ENCODE results near the gene KCNE2.
"Not testable (repeated sequence)": the region's sequence is repeated elsewhere in the genome, so short reads cannot be mapped to it uniquely, and the experiment has no call there.

KCNE2 gene

DNA sequence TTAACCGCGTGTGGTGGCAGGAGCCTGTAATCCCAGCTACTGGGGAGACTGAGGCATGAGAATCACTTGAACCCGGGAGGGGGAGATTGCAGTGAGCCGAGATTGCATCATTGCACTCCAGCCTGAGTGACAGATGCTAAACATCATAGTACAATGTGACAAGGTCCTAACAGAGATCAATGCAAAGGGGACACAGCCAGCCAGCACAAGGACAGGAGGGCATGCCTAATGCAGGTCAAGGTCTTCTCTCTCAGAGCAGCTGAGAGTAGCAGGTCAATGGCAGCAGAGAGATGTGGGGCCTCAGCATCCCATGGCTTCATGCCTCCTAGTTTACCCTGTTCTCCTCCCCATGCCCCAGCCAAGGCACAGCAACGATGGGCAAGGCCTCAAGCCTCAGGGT lies 8.5 kb downstream of the KCNE2 start:
- H3K4me3 ChIP-seq (replicated peaks; ENCODE audit: low read depth, low read length): no peak overlapping the region
- no peak for DNase-seq (ENCODE audit: low read depth)
- TF ChIP-seq, protein P1, sequence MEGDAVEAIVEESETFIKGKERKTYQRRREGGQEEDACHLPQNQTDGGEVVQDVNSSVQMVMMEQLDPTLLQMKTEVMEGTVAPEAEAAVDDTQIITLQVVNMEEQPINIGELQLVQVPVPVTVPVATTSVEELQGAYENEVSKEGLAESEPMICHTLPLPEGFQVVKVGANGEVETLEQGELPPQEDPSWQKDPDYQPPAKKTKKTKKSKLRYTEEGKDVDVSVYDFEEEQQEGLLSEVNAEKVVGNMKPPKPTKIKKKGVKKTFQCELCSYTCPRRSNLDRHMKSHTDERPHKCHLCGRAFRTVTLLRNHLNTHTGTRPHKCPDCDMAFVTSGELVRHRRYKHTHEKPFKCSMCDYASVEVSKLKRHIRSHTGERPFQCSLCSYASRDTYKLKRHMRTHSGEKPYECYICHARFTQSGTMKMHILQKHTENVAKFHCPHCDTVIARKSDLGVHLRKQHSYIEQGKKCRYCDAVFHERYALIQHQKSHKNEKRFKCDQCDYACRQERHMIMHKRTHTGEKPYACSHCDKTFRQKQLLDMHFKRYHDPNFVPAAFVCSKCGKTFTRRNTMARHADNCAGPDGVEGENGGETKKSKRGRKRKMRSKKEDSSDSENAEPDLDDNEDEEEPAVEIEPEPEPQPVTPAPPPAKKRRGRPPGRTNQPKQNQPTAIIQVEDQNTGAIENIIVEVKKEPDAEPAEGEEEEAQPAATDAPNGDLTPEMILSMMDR (IDR thresholded peaks at IDR 0.05; ENCODE audit: low read length, missing control alignments): no peak

DNA sequence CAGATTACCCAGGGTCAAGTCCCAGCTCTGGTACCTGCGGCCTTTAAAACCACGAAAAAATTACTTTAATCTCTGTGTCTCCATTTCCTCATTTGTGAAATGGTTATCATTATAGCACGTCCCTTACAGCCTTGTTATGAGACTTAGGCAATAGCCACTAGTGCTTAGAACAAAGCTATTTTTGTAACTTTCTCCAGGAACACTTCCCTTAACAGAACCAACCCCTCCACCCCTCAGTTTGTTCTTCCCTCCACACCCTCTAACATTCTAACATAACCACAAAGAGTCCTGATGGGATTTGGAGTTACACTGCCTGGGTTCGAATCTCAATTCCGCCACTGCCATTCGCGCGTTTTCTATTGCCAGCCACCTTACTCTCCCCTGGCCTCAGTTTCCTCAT lies 10.7 kb downstream of the KCNE2 start:
- DNase-seq (ENCODE audit: low read depth); H3K4me3 ChIP-seq (replicated peaks; ENCODE audit: low read depth, low read length): not testable (repeated sequence)

DNA sequence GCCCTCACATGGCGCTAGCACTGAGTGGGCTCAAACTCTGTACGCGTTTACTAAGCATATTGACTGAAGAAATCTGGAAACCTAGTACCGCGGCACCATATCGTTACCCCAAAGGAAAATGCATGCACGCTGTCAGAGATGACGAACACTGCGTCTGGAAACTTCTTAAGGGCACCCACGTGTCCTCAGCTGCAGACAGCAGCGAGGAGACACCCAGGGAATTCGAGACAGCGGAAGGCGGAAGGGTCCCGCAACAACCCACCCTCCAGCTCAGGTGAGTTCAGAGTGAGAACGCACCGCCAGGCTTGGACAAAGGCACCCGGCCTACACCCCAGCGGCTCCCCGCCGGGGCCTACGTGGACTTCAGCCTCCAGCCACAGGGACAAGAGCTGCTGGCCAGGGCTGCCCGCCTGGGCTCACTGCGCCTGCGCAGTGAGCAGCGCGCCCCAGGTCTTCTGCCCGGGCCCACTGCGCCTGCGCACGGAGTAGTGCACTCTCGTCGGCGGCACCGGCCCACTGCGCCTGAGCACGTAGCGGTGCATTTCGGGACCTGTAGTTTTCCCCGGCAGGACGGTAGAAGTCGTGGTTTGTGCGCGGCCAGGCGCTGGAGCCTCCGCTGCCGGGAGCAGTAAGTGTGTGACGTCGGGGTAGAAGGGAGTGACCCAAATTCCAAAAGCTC lies 11.3 kb downstream of the KCNE2 start, which contains the start of gene SMIM11:
SMIM11 (plus strand) TSS at position 568 of the 679 bp plus-strand sequence. CDS start 3,998 bp downstream, outside the sequence.
- not testable (repeated sequence) for DNase-seq (ENCODE audit: low read depth); H3K4me3 ChIP-seq (replicated peaks; ENCODE audit: low read depth, low read length)

DNA sequence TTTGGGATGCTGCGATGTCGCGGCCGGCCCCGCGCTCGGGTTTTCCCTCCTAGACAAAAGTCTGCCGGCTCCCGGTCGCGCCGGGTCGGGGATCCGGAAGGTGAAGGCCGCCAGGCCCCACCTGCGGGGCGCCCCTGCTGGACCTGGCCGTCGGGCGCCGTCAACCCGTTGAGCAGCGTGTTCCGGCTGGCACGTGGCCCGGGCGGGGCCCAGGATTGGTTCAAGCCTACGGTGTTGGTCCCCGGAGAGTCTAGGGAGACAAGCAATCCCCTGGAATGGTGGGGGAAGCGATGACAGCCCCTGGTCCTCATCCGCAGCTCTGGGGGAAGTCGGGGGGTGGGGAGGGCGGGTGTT lies 11.8 kb downstream of the KCNE2 start:
- not testable (repeated sequence) for H3K4me3 ChIP-seq (replicated peaks; ENCODE audit: low read depth, low read length); DNase-seq (ENCODE audit: low read depth)

DNA sequence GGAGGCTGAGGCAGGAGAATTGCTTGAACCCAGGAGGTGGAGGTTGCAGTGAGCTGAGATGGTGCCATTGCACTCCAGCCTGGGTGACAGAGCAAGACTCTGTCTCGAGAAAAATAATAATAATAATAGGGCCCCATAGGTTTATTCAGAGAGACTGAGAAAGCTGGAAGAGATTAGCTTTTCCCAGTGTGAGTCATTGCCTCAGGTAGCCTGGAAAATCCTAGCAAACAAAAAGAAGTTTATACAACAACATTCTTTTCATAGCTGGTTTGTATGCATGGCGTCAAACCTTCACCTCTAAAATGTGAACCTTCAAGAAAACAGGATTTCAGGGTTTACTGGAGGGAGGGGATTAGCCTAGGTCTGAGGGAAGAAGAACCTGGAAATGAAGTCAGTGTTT lies 19.3 kb downstream of the KCNE2 start:
- H3K4me3 ChIP-seq (replicated peaks; ENCODE audit: low read depth, low read length); DNase-seq (ENCODE audit: low read depth): not testable (repeated sequence)

DNA sequence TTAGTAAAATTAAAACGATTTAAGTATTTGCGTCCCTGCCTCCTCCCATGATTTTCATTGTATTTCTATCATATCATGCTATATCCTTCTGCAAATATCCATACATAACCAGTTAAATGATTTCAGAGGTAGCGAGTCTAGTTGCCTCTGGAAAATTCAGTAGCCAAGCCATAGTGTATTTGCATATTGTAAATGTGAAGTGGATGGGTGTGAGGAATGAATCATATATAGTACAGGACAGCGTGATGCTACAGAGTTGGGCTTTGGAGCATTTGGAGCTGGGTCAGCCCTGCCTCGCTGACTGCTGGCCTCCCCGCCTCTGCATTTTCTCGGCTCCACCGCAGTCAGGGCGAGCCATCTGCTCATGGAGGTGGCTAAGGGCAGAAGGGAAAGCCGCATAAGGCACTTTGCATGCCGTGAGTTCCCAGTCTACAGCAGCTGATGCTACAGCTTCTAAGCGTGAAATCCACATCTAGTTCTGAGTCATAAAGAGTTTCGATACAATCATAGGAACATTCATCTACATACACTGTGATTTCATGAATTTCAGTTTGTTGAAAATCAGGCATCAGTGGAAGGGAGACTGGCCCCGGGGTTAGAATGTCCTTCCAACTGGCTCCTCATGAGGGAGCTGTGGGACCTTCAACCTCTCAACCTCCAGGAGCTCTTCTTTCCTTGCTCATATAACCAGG lies 20.1 kb downstream of the KCNE2 start:
- not testable (repeated sequence) for DNase-seq (ENCODE audit: low read depth); H3K4me3 ChIP-seq (replicated peaks; ENCODE audit: low read depth, low read length)

DNA sequence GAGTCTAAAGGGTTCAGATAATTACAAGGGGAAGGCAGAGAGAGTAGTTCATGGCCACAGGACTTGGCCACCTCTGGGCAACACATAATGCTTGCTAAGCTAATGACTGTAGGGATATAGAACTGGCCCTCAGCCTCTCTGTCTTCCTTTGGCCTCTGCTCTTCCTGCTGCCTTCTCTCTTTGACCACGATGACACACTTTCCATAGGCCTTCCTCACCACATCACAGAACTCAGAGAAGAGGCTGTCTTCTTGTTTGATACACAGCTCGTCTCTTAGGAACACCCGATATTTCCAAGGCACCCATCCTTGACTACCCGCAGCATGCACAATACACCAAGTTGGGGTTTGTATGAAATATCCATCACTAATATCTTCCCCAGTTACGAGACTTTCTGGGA lies 36.7 kb downstream of the KCNE2 start:
- DNase-seq (ENCODE audit: low read depth); H3K4me3 ChIP-seq (replicated peaks; ENCODE audit: low read depth, low read length): not testable (repeated sequence)

DNA sequence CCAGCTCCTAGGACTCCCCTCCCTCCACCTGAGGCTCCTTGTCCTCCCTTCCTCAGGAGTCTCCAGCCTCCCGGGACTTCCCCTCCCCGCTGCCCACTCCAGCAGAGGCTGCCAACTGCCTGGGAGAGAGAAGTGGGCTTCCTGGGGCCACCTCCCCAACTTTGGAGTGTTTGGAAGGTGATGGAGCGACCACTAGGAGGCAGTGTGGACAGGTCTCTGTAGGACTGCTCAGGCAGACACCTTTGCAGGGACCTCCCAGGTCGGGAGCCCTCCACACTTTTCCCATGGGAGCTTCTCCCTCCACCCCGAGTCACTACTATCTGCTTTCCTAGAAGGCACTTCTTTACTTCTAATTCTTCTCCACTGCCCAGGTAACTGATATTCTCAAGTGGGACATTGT lies 40.9 kb downstream of the KCNE2 start:
- DNase-seq (ENCODE audit: low read depth); H3K4me3 ChIP-seq (replicated peaks; ENCODE audit: low read depth, low read length): not testable (repeated sequence)

DNA sequence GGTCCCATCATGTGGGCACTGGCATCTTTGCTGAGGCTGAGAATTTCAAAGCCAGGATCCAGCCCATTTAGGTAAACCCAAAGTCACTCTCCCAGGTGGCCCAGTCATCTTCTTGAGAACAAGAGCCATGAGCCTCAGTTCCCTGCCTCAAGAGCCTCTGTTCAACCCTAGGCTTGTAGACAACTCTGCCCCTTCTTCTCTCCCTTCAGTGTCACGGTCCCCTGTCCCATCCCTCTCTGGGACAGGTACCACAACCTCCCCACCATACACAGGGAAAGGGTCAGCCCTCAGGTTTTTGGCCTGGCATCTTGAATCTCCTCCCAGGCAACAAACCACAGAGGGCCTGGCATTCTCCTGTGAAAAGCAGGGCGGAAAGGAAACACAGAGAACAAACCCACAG lies 41.9 kb downstream of the KCNE2 start:
- H3K4me3 ChIP-seq (replicated peaks; ENCODE audit: low read depth, low read length); DNase-seq (ENCODE audit: low read depth): not testable (repeated sequence)

DNA sequence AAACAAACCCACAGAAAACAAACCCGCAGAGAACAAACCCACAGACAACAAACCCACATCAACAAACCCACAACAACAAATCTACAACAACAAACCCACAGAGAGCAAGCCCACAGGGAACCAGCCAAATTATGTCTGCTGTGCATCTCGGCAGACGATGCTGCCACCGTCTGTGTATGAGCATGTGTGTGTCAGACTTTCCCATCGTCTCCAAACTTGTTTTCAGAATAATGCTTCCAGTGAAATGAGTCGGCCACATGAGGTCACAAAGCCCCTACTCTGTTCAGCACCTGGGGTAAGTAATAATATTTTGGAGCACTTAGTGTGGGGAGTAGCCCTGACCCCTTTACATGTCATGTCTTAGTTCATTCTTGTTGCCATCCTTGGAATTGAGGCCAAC lies 42.3 kb downstream of the KCNE2 start:
- not testable (repeated sequence) for H3K4me3 ChIP-seq (replicated peaks; ENCODE audit: low read depth, low read length); DNase-seq (ENCODE audit: low read depth)

DNA sequence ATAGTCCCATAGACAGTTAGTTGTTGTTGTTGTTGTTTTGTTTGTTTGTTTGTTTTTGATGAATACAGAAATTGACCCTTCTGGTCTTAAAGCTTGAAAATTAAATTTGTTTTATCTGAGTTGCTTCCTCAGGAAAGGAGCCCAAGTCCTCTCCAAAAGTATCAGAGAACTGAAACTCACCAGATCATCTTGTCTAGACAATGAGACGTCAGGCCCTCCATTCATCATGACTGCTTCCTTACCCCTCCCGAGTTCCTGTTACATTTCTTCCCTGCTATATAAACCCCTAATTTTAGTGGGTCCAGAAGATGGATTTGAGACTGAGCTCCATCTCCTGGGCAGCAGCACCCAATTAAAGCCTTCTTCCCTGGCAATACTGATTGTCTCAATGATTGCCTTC lies 42.9 kb downstream of the KCNE2 start:
- not testable (repeated sequence) for DNase-seq (ENCODE audit: low read depth); H3K4me3 ChIP-seq (replicated peaks; ENCODE audit: low read depth, low read length)

DNA sequence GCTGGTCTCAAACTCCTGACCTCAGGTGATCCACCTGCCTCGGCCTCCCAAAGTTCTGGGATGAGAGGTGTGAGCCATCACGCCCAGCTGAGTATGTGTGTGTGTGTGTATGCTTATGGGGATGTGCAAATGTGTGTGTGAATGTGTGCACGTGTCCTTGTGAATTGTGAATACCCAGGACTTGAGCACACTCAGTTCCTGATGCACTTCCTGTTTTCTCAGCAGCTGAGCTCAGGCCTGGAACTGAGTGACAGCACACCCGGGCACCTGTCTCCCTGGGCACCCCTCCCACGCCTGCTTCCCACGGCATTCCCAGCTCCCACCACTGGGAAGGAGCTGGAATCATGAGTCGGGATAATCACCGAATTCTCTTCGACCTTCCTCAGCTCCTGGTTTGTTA lies 43.5 kb downstream of the KCNE2 start:
- not testable (repeated sequence) for H3K4me3 ChIP-seq (replicated peaks; ENCODE audit: low read depth, low read length); DNase-seq (ENCODE audit: low read depth)

DNA sequence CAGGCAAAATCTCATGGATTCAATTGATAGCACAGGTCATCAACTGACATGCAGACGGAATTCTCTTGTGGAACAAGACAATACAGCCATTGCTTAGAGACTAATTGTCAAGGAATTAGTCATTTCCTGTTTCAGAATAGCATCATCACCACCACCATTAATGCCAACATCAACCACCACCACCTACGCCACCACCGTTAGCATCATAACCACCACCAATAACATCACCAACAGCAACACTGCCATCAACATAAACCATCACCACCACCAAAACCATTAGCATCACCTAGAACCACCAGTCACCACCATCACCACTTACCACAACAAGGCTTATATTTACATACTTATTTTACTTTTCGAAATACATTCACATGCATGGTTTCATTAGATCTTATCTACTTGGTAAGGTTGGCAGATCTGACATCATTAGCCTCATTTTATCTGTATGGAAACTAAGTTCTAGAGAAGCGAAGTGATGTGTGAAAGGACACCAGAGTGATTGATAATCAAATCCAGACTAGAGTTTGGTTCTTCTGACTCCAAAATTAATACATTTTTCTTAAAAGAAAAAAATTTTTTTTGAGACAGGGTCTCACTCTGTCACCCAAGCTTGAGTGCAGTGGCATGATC lies 53.8 kb downstream of the KCNE2 start:
- not testable (repeated sequence) for DNase-seq (ENCODE audit: low read depth); H3K4me3 ChIP-seq (replicated peaks; ENCODE audit: low read depth, low read length)
